Thyroid gland (tissue), 4 donors: ENCODE data around the gene KRTAP12-1.

ENCODE experiments used
- POLR2A ChIP-seq, 2 donors: fragments of 450-650 bp; IDR thresholded peaks; one replicate each; pipeline ENCODE4 v1.6.1; 2017; ENCODE audit warnings: antibody characterized with exemption in 2 of 2, mild to moderate bottlenecking in 2 of 2, moderate library complexity in 1 of 2
- TF ChIP-seq, protein P1 (sequence below), 6 experiments: fragments of 200-600 bp in 3 of 6; fragments of 450-650 bp in 3 of 6; sonication (generic) in 3 of 6; IDR thresholded peaks; one replicate each; pipeline ENCODE4 v1.5.1; 2016 to 2019; ENCODE audit warnings: antibody characterized with exemption in 6 of 6, mild to moderate bottlenecking in 2 of 6, inconsistent platforms in 1 of 6, moderate library complexity in 1 of 6

DNA sequence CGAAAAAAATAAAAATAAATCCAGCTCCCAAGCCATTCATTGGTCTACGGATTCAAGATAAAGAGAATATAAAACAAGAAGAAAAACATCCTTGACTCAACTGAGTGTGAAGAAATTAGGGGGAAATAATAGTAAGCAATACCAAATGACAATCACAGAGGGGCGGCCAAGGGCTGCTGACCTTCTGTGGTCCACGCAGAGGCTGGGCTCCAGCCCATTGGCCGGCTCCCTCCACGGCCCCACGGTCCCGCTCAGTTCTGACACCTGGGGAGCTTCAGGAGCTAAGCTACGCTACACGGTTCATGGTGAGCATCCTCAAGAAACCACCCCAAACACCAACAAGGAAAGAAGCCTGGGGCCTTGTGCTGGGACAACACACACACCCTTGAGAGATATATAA lies 14.6 kb upstream of the KRTAP12-1 start:
- TF ChIP-seq, protein P1, sequence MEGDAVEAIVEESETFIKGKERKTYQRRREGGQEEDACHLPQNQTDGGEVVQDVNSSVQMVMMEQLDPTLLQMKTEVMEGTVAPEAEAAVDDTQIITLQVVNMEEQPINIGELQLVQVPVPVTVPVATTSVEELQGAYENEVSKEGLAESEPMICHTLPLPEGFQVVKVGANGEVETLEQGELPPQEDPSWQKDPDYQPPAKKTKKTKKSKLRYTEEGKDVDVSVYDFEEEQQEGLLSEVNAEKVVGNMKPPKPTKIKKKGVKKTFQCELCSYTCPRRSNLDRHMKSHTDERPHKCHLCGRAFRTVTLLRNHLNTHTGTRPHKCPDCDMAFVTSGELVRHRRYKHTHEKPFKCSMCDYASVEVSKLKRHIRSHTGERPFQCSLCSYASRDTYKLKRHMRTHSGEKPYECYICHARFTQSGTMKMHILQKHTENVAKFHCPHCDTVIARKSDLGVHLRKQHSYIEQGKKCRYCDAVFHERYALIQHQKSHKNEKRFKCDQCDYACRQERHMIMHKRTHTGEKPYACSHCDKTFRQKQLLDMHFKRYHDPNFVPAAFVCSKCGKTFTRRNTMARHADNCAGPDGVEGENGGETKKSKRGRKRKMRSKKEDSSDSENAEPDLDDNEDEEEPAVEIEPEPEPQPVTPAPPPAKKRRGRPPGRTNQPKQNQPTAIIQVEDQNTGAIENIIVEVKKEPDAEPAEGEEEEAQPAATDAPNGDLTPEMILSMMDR (IDR thresholded peaks at IDR 0.05): no peak
- no peak for TF ChIP-seq POLR2A (IDR thresholded peaks at IDR 0.05)
